Left renal pelvis (tissue), 4 donors: ENCODE measurements around the gene GABRG3. TPM values are rescaled to one million over a fixed set of nuclear protein-coding genes. Genes with fewer than 3 reads are reported as not detected.

Source experiments
- DNase-seq, 4 donors: peaks; one replicate each; pipeline ENCODE4 v3.0.0-alpha.2; 2013; ENCODE audit warnings: low read depth in 4 of 4, low spot score in 3 of 4
- polyA plus RNA-seq, 4 donors: library from polyadenylated mRNA; unstranded; fragments of 120-200 nt; gene quantifications; one replicate each; pipeline ENCODE4 v1.2.1, GENCODE V29; 2013; ENCODE audit not compliant: insufficient read length in 4 of 4

GABRG3 gene
- polyA plus RNA-seq, 4 donors, result 0.71 to 2.0 (median 1.9) TPM

DNA sequence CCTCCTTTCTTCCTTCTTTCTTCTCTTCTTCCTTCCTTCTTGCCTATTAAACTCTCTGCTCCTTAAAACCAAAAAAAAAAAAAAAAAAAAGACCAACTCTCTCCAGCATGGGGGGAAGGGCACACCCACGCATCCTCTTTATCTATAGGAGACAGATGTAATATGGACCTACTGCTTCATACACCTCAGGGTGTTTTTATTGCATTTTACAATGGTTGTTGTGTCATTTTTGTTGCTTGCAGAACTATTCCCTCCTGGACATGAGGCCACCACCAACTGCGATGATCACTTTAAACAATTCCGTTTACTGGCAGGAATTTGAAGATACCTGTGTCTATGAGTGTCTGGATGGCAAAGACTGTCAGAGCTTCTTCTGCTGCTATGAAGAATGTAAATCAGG is 561.4 kb downstream of the GABRG3 start:
- no peak for DNase-seq

DNA sequence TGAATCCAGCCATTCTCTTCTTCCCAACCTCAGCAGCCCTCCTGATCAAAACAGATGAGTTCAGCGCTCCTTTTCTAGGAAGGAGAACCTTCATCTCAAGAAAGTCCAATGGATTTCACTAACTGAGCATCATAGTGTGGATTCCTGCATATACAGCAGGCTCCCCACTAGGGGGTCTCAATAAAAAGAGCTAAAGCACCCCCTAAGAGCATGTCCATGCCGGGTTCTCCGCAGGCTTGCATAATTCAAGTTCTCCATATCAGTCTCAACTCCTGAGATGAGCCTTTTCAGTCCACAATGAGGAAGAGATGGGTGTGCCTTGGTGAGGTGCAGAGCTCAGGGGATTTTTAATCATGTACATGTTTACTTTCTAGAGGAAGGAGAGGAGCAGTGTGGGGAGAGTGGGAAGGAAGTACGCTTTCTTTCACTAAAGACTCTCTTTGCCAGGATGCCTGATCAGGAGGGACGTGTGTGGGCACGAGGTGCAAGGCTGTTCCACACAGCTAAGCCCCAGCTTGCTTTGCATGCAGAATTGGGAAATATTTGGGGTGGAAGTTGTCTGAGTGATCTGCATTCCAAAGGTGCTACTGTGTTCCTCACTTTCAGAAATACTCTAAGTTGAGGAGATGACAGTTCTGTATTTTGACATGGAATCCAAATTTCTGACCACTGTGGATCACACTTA is 564.6 kb downstream of the GABRG3 start:
- DNase-seq, result no peak

DNA sequence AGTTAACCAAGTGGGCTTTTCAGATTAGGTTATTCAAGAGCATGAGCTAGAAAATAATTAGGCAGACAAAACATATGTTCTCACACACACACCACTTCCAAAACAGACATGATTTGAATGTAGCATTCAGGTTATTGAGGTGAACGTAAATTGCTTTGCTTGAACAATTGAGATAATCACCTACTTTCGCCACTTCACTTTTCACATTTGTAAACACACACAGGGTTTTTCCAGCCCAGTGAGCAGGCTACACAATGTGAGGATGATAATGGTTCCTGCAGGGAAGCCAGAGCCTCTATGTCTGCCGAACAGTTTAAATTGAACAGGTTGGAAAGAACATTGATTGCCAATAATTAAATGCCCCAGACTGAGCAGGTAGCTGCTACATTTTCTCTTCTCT is 567.3 kb downstream of the GABRG3 start:
- DNase-seq, result no peak

DNA sequence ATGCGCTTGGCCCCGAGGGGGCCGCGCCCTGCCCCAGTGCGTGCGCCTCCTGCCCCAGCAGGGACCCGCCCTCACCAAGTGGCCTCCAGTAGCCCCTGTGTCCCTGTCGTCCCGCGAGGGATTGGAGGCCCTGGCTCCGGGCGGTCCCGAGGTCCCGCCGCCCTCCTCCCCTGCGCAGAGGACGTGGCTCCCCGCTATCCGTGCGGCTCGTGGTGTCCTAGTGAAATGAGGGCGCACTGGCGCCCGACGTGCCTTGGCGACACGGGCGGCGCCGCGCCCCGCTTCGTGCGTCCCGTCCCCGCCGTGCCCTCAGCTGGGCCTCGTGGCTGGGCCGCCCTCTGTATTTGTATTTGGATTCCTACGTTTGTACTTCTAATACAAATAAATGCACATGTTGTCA is 570.6 kb downstream of the GABRG3 start:
- DNase-seq, result no peak

DNA sequence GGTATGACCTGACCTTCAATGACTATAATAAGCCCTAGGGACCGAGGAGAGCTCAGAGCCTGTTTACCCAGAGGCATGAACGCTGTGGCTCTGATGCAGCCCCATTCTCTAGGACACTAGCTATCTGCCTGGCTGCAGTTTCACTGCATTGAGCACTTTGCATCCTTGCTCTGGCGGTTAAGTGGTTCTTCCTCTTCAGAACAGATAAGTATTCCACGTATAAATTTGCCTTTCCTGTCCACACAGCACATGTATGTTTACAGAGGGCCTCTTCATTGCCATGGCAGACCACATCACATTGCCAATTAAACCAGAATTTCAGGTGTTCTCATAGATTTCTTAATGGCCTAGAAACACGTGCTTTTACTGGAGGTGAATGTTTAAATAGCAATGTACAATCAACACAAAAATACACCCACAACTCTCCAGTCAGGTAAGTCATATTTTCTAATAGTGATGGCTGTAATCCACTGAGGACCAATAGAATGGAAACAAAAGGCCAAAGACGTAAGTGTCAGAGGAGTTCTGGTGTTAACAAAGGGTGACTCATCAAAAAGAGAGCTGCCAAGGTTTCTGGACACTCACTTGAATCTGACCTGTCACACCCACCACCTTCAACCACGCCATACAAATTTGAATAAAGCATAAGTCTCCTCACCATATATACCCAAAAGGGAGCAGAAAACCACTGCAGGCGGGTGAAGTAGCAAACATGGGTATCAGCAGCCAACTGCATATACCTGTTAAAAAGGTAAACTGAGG is 574.7 kb downstream of the GABRG3 start:
- no peak for DNase-seq

DNA sequence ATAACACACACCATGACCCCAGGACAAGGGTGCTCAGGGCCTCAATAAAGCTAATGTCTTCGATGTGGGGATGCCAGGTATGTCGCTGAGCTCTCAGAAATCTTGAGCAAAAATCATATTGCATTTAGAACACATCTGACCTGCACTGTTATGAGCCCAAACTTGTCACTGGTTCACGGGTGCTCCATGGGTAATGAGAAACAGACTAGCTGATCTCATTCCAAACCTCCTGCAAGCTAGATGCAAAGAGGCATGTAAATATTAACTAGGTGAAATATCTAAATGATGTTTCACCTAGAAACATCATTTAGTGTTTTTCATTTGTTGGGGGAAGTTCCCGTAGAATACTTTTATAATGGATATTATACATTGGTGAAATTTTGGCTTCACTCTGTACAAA is 578.8 kb downstream of the GABRG3 start:
- DNase-seq, result no peak

DNA sequence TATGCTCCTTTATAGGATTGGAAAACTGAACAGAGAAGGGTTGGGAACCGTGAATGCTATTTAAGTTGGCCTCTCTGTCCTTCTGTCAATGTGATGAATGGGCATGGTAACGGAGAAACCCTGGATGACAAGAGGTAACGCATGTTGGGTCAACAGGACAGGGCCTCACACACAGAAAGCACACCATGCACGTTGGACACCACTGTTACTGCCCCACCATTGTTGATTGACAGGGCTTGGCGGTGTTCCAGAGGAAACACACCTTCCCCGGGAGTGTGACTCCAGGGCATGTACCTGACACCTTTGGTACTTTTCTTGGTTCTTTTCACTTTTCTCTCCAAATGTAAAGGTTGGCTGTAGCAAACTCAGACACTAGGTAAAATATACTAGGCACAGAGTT is 579.7 kb downstream of the GABRG3 start:
- no peak for DNase-seq

DNA sequence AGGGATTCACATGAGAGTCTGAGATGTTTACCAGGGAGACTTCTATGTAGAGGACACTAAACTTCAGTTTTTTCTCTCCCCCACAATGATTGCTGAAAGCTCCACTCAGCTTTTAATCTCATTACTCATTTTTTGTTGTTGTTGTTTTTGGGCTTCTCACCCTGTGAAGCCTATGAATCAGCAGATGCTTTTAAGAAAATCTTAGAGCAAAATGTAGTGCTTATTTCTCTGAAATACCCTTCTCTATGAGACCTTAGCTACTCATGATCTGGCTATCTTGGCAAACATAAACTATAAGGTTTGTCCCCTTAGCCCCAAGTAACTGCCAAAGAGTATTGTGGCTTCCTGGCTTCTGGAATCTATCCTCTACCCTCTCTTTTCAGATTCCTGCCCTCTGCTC is 590.8 kb downstream of the GABRG3 start:
- DNase-seq, result no peak

DNA sequence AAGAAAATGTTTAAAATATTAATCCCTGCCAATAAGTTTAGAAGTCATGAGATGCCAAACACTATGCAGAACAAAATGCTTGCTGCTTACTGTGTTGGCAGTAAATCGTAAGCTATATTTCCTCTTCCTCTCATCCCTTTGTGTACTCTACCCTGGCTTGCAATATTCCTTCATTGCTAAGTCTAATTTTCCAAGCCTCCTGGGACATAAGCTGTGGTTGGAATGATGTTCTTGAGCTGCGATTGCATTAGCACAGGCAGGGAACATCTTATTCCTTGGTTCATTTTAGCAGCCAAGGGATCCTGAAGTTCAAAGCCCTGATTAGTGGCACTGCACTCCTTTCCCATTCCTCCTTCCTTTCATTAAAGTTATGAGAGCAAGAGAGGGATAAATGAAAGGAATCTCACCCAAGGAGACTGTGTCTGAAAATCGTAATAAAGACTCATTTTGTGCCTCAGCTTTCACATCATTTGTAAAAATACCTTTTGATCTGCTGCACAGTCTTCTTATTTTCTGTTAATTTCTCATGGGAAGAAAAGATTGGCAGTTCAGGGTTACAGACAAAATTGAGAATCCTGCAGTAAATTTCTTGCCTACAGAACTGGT is 592.9 kb downstream of the GABRG3 start:
- no peak for DNase-seq

DNA sequence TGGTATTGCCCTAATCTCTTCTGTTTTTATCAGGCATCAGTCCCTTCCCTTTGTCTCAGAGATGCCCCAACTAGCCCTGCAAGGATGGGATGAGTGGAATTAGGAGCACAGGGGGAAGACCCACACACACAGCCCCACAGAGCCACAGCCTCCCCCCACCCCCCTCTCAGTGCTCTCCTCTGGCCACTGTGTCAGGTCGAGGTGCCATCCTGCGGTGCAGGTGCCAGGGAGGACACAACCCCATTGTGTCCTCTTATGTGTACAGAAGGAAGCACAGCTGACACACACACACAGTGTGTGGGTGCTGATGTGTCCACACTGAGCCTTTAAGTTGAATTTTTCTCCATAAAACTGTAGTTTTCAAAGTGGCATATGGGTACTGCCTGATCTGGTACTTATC is 593.7 kb downstream of the GABRG3 start:
- no peak for DNase-seq

DNA sequence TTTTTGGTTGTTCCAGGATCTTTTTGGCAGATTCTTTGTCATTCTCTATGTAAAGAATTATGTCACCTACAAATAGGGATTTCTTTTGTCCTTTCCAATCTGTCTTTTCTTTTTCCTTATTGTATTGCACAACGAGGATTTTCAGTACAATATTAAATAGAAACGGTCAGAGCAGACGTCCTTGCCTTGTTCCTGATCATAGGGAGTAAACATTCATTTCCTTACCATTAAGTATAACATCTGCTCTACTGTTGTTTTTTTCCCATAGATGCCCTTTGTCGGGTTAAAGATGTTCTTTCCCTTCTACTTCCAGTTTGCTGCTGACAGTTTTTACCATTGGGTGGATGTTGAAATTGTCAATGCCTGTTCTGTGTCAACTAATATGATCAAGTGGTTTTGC is 599.8 kb downstream of the GABRG3 start:
- DNase-seq, result no peak

DNA sequence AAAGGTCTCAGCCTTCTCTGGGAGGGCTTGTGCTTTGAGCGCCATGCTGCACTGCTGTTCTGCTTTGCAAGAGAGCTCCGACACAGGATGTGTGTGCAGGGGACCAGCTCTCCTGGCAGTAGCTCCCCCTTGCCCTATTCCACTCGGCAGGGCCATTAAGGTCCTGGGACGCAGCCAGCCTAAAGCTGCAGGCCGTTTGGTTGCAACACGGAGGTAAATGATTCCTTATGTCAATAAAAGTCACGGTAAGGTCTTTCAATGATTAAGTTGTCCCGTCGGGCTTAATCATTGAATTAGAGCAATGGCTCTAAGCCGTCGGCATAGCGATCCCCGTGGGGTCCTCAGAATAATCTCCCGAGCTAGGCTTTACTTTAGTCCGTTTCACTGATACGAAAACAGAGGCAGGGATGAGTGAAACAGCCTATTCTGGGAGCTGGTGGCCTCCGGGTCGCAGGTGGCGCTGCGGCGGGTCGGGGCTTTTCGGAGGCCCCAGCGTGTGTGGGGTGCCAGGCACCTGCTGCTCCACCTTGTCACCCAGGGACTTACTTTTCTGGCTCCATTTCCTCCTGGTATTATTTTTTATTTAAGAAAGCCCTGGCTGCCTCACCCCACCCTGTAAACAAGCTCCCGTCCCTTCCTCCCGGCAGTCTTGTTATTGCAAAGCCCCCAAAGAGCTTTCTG is 603.0 kb downstream of the GABRG3 start:
- no peak for DNase-seq

DNA sequence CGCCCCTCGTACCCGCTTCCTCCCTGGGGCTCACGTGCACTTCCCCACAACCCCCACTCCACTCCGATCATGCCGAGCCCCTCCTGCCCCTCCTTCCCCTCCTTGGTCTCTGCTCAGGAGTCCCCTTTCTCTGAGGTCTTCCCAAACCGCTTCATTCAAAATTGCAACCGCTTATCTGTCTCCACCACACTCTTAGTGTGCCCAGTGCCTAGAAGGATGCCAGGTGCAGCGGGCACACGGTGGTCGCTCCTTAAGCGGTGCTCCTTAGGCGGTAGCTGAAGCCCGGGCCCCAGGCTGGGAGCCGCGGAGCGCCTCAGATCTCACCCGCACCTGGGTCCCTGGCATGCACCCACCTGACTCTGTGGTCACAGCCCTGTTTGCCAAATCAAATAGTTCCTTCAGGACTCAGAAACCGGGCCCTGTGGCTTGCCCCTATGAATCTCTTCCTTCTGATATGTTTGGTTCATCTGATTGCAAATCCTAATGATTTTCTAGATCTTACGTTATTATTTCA is 603.6 kb downstream of the GABRG3 start:
- no peak for DNase-seq

DNA sequence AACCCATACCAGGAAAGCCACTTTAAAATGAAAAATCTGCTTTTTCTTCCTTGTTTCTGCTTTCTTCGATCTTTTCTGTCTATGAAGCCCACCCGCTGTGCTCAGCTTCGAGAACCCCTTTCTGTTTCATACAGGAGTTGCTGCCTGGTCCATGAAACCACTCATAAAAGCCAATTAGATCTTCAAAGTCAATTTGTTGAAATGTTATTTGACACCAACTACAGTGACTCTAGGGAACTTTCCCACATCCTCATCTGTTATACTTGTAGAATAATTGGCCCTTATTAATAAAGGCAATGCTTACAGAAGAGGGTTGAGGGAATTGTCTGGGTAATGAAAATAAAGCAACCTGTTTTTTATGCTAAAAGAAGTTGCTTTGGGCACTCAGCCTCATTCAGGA is 604.5 kb downstream of the GABRG3 start:
- no peak for DNase-seq

DNA sequence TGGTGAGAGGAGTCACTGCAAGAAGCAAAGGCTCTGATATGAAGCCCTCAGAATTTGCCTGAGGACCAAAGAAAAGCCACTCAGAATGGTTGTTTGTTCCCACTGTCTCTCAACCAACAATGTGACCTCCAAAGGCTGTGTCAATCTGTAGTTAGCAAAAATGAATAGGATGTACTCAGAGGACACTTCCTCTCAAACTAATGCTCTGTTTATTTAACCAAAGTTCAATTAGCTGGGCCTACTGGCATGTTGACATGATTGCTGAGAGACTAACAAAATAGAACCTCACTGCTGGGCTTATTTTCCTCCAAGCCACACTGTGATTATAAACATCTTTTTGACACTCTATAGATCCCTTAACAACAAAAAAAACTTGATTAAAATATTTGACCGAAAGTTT is 605.6 kb downstream of the GABRG3 start:
- DNase-seq, result no peak

DNA sequence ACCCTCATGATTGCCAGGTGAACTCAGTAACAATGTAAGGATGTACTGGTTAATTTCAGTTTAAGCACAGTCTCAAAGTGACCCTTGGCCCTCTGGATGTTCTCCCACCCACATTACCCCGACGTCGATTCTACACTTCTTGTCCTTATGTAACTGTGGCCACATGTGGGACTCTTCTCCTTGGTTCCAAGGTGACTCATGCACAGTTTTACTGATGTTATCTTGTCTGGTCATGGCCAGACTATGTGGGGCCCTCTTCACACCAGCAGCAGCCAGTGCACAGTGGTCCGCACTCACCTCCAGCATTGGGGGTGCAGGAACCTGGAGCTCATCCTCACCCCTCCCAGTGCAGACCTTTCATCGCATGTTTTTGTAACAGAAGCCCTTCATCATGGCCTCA is 608.8 kb downstream of the GABRG3 start:
- no peak for DNase-seq

DNA sequence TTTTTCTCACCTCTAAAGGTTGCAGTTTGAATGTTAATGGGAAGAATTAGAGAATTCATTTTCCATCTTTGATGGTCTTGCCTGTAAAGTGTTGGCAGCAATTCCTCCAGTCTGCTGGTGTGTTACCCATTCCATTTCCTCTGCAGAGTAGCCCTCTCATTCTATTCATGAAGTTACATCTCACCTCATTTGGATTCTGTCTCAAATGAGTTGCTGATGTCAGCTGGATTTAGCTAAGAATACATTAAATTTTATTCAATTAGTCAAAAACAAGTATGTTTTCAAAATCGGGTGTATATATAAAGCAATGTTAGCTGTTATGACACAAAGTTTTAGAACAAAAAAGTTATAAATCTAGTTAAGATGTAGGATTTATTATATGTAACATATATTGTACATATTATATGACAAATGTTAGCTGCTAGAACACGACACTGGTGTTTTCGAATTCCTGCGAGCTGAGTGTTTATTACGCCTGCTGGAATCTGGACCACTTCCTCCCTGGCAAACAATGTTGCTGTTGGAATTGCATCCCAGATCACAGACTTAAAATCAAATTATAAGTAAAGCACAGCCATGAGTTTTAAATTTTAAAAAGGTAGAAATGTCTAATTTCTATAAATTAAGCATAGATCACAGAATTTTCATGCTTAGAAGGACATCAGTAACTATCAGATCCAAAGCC is 611.9 kb downstream of the GABRG3 start:
- DNase-seq, result no peak

DNA sequence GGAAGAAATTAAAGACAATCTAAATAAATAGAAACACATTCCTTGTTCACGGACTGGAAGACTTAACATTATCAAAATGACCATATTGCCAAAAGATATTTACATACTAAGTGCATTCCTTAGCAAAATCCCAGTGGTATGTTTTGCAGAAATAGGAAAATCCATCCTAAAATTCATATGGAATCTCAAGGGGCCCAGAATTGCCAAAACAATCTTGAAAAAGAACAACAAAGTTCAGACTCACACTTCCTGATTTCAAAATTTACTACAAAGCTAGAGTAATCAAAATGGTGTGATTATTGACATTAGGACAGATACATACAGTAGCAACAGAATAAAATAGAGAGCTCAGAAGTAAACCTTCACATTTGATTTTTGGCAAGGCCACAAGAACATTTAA is 612.7 kb downstream of the GABRG3 start:
- DNase-seq, result no peak

DNA sequence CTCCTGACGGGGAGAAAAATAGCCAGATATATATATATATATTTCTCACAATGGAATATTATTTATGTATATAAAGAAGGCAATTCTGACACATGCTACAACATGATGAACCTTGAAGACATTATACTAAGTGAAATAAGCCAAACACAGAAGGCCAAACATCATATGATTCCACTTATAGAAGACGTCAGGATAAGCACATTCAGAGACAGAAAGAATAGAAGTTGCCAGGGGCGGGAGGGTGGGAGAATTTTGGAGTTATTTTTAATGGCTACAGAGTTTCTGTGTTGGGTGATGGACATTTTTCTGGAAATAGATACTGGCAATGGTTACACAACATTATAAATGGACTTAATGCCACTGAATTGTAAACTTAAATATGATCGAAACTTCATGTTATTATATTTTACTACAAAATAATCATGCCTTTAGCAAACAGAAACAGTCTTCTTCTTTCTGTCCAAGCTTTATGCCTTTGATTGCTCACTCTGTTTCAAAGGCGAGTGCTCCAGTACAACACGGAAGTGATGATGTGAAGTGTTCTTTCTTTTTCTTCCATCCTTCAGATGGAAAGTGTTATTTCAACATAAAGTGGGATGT is 614.2 kb downstream of the GABRG3 start:
- DNase-seq, result no peak

DNA sequence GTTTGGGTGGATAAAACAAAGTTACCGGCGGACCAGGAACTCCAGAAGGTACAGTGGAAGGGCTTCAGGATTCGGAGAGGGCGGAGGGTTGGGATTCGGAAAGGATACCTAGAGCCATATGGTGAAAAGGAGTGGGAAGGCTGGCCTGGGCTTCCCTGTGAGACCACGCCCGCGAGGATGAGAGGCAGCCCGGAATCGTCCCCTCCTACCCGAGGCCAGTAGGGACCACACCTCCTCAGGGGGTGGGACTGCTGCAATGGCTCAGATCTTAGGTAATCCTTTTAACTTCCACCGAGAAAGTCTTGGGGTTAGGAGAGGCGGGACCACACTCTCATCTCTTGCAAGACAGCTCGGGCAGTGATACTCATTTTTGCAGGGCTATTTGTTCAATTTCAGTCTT is 616.8 kb downstream of the GABRG3 start:
- no peak for DNase-seq
